Effector memory CD4-positive, alpha-beta T cell (primary cell): ENCODE measurements around the gene MRPL43.

Source experiments
- DNase-seq, 3 donors: peaks; one replicate each; pipeline ENCODE4 v3.0.0-alpha.2; 2020
- H3K27ac ChIP-seq: 2 replicates; pipeline ENCODE4 v1.7.0; 2013; ENCODE audit warnings: mild to moderate bottlenecking, low read length, moderate library complexity; ENCODE audit not compliant: insufficient read depth, poor library complexity, severe bottlenecking
- H3K27me3 ChIP-seq: replicated peaks from 2 replicates; pipeline ENCODE4 v1.7.0; 2013; ENCODE audit warnings: mild to moderate bottlenecking, low read length; ENCODE audit not compliant: insufficient read depth, control insufficient read depth, poor library complexity, severe bottlenecking
- H3K36me3 ChIP-seq: 2 replicates; pipeline ENCODE4 v1.7.0; 2013; ENCODE audit warnings: mild to moderate bottlenecking, low read length, moderate library complexity; ENCODE audit not compliant: control insufficient read depth, insufficient read depth
- H3K4me1 ChIP-seq: 2 replicates; pipeline ENCODE4 v1.7.0; 2013; ENCODE audit warnings: low read length, mild to moderate bottlenecking; ENCODE audit not compliant: control insufficient read depth, insufficient read depth, poor library complexity, severe bottlenecking
- H3K4me3 ChIP-seq: 2 replicates; pipeline ENCODE4 v1.7.0; 2013; ENCODE audit warnings: low read length, low read depth, mild to moderate bottlenecking; ENCODE audit not compliant: insufficient read depth, poor library complexity, severe bottlenecking
- H3K9me3 ChIP-seq: 2 replicates; pipeline ENCODE4 v1.7.0; 2013; ENCODE audit warnings: mild to moderate bottlenecking, low read length, moderate library complexity; ENCODE audit not compliant: control insufficient read depth

Gene MRPL43

GRCh38 chr10:100966887-100967286 is 20.4 kb downstream of the MRPL43 start:
- Histone ChIP-seq H3K36me3 (peaks cover 16% of the 10 kb centered on the region), H3K4me3 (no peak overlapping the region), H3K4me1 (peaks cover 6% of the 10 kb centered on the region), H3K27ac (no peak overlapping the region), H3K27me3 (no peaks in the 10 kb centered on the region), H3K9me3 (no peaks in the 10 kb centered on the region)
- no peak for DNase-seq

DNA sequence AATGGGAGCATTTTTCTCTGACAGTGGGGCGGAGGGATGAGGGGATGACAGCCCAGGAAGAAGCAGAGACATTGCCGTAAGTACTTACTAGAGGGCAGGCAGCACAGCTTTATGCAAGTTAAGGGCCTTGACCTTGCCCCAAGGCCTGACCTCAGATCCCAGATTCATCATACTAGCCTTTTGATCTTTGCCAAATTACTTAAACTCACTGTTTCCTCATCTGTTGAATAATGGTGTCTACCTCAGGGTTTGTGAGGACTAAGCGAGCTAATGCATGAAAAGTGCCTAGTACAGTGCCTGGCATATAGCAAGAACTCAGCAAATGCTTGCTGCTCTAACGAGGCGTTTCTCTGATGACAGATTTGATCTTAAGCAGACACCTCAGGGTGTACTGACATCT is 21.5 kb downstream of the MRPL43 start:
- H3K9me3 ChIP-seq: no peaks in the 10 kb centered on the region
- no peak for DNase-seq
- peaks cover 6% of the 10 kb centered on the region for H3K4me1 ChIP-seq
- no peak overlapping the region for H3K4me3 ChIP-seq
- no peak overlapping the region for H3K27ac ChIP-seq
- H3K36me3 ChIP-seq: peaks cover 16% of the 10 kb centered on the region
- H3K27me3 ChIP-seq: no peaks in the 10 kb centered on the region

GRCh38 chr10:100963826-100964225 is 23.5 kb downstream of the MRPL43 start:
- H3K27me3 ChIP-seq: no peaks in the 10 kb centered on the region
- H3K9me3 ChIP-seq: no peaks in the 10 kb centered on the region
- H3K36me3 ChIP-seq: peaks cover 31% of the 10 kb centered on the region
- DNase-seq: no peak
- H3K27ac ChIP-seq: no peak overlapping the region
- peaks cover 3% of the 10 kb centered on the region for H3K4me1 ChIP-seq
- H3K4me3 ChIP-seq: no peak overlapping the region

DNA sequence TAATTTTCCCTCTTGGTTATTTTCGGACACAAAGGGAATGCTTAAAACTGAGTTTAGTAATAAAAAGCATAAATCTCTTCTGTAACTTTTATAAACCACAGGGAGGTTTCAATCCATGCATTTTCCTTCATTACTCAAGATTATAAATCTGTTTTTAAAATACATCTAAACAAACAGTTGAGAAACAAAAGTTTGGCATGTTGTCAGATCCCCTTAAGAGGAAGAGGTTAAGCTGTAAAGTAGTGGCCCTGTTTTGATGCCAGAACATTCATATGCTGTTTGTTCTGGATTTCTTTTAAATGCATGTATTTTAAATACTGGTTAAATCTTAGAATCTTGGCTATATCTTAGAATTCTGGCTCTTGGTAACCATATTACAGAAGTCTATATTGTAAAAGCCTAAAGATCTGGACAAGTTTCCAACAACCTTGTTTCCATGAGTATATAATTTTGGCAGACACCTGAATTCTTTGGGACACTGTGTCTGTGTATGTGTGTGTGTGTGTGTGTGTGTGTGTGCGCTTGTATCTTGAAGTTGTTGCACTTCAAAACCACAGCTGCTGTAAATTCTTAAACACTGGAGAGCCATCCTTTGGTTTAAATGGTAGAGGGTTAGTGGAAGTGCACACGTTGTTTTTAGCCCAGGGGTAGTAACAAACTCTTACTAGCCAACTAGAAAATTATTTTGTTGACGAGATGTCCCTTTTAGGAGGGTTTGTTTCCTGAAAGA is 24.8 kb downstream of the MRPL43 start:
- Histone ChIP-seq H3K27ac (no peak overlapping the region), H3K36me3 (peaks cover 39% of the 10 kb centered on the region), H3K9me3 (no peaks in the 10 kb centered on the region), H3K4me3 (no peak overlapping the region), H3K4me1 (no peaks in the 10 kb centered on the region), H3K27me3 (no peaks in the 10 kb centered on the region)
- DNase-seq: no peak

GRCh38 chr10:100960251-100960650 is 27.0 kb downstream of the MRPL43 start:
- no peak for DNase-seq
- no peaks in the 10 kb centered on the region for H3K9me3 ChIP-seq
- H3K27me3 ChIP-seq: no peaks in the 10 kb centered on the region
- no peaks in the 10 kb centered on the region for H3K4me1 ChIP-seq
- no peak overlapping the region for H3K27ac ChIP-seq
- peaks cover 42% of the 10 kb centered on the region for H3K36me3 ChIP-seq
- H3K4me3 ChIP-seq: no peak overlapping the region

- H3K27me3 ChIP-seq: no peaks in the 10 kb centered on the region
- peaks cover 51% of the 10 kb centered on the region for H3K36me3 ChIP-seq
- no peak overlapping the region for H3K4me3 ChIP-seq
- no peak overlapping the region for H3K27ac ChIP-seq
- no peak for DNase-seq
- H3K9me3 ChIP-seq: no peaks in the 10 kb centered on the region
- peaks cover under 1% of the 10 kb centered on the region for H3K4me1 ChIP-seq
Observed at GRCh38 chr10:100948916-100949315, 38.4 kb downstream of the MRPL43 start.

DNA sequence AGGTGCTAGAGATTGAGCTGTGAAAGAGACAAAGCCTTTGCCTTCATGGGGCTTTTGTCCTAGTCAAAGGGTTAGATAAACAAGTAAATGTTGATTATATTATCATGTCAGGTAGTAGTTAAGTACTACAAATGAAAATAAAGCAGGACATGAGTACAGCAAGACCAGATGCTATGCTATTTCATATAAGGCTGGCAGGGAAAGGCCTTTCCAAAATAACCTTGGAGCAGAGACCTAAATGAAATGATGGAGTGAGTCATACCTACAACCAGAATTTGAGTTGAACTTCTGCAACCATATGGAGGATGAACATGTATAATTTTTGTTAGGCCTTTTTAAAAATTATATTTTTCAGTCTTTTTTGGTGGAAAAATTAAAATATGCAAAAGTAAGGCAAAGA is 41.5 kb downstream of the MRPL43 start:
- Histone ChIP-seq H3K9me3 (no peaks in the 10 kb centered on the region), H3K27me3 (no peaks in the 10 kb centered on the region), H3K4me1 (peaks cover 5% of the 10 kb centered on the region), H3K27ac (no peak overlapping the region), H3K36me3 (peaks cover 50% of the 10 kb centered on the region), H3K4me3 (no peak overlapping the region)
- DNase-seq: no peak

GRCh38 chr10:100943508-100943907 is 43.8 kb downstream of the MRPL43 start:
- Histone ChIP-seq H3K9me3 (no peaks in the 10 kb centered on the region), H3K4me3 (no peak overlapping the region), H3K36me3 (peaks cover 49% of the 10 kb centered on the region), H3K4me1 (peaks cover 5% of the 10 kb centered on the region), H3K27me3 (no peaks in the 10 kb centered on the region), H3K27ac (peak overlapping the region; percentile 1)
- DNase-seq: no peak

DNA sequence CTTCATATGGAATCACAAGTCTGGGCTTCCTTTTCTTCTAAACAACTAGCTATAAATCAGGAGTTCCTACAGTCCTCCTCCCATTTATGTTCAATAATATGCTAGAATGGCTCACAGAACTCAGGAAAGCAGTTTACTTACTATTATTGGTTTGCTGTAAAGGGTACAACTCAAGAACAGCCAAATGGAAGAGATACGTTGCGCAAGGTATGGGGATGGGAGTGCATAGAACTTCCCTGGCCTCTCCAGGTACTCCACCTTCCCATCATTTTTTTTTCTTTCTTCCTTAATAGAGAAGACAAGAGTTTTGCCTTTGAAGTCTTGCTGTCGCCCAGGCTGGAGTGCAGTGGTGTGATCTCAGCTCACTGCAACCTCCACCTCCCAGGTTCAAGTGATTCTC is 45.1 kb downstream of the MRPL43 start:
- no peak overlapping the region for H3K4me3 ChIP-seq
- H3K4me1 ChIP-seq: peaks cover 5% of the 10 kb centered on the region
- H3K27me3 ChIP-seq: no peaks in the 10 kb centered on the region
- H3K9me3 ChIP-seq: no peaks in the 10 kb centered on the region
- H3K36me3 ChIP-seq: peaks cover 53% of the 10 kb centered on the region
- DNase-seq: no peak
- no peak overlapping the region for H3K27ac ChIP-seq

DNA sequence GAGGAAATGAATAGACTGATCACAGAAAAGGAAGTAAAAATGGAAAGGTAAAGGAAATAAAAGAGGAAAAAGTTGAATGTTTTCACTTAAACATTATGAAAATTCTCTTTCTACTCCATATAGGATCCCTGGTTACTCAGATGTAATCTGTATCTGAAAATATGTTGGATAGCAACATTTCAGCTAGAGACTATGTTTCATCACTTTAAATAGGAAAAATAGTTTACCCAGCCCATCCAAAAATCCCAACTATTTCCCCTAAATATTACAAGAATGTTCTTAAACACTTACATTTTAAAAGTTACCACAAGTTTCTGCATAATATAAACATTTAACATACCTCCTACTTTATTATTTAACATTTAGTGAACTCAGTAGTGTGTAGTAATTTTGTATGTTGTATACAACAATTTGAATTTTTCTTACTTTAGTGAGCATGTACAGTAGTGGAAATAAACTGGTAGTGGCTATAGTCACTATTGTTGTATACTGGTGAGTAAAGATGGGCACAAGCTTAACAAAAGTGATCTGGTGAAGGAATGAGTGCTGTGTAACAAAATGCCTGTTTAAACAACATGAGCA is 47.4 kb downstream of the MRPL43 start:
- H3K9me3 ChIP-seq: no peaks in the 10 kb centered on the region
- H3K4me3 ChIP-seq: no peak overlapping the region
- no peak overlapping the region for H3K27ac ChIP-seq
- peaks cover 5% of the 10 kb centered on the region for H3K4me1 ChIP-seq
- no peaks in the 10 kb centered on the region for H3K27me3 ChIP-seq
- no peak for DNase-seq
- H3K36me3 ChIP-seq: peaks cover 35% of the 10 kb centered on the region
